ENCODE results near the gene EDEM1.

DNA sequence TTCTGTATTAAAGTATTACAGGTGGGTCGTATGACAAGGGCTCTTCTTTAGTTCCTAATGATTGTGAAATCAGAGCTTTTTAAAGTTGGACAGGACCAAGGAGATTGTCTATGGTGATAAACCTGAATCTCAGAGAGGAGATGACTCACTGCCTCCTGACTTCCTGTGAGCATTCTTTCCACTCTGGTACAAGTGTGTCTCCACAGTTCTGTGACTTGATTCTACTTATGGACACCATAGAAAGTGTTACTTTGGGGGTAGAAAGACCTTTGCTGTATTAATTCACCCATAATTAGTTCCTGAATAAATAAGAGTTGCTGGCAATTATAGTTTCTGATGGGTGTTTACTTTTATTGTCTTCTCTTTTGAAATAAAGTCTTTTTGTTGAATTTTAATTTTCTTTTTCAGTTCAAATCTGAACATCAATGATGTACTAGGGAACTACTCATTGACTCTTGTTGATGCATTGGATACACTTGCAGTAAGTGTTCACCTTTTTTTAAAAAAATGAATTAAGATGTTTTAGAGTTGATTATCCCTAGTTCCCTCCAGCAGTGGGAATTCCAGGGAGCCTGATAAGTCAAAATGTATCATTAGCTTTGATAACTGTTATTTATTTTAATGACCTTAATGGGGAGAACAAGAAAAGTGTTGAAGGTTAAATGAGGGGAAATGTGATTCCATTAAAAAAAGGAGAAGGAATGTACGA is 7.4 kb downstream of the EDEM1 start:
- no peak for TF ChIP-seq CTCF (IDR thresholded peaks at IDR 0.05; ENCODE audit: borderline replicate concordance, extremely low read depth, low read length, poor library complexity, severe bottlenecking)
- no peak for TF ChIP-seq EZH2 (IDR thresholded peaks at IDR 0.05; ENCODE audit: borderline replicate concordance, low read depth, low read length, severe bottlenecking)
